HG02763 (cell line): Measurements from ENCODE around the gene MED13L.
"Not testable (repeated sequence)": the region's sequence is repeated elsewhere in the genome, so short reads cannot be mapped to it uniquely, and the experiment has no call there.

Experiments
- ATAC-seq: cut with Tn5 transposase; IDR thresholded peaks from one replicate; pipeline ENCODE4 v1.9.1; 2021; ENCODE audit warnings: mild to moderate bottlenecking, moderate library complexity; ENCODE audit not compliant: unreplicated experiment

Gene MED13L

GRCh38 chr12:116031624-116032023 is 245.9 kb downstream of the MED13L start:
- ATAC-seq = not testable (repeated sequence)

DNA sequence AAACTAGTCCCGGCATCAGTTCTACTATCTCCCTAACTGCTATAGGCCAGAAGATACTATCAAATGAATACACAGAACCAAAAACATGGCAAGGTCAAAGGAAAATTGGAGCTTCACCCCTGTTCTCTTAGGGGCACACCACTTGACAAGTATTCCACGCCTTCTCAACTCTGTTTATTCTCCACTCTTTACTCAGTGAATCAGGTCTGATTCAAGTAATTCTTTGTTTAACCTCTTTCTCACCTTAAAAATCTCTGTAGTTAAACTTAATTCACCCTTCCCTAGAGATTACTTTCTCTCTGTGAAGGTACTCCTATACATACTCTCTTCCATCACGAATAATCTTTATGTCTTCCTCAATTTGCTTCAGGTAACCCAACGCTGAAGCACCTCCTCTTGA is 248.9 kb downstream of the MED13L start:
- no peak for ATAC-seq

DNA sequence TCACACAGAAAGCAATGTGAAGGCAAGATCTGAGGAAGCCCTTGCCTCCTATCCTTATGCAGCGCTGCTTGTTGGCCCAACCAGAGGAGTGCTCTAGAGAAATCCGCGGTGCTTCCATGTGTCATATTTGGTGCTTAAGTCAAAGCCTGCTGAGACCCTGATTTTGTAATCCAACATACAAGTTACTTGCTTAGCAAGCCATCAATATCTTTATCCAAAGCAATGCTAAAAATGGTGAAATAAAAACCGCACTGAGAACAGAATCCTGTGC is 250.0 kb downstream of the MED13L start:
- no peak for ATAC-seq

GRCh38 chr12:116026768-116027550 is 250.5 kb downstream of the MED13L start:
- ATAC-seq = no peak

- ATAC-seq = no peak
These were observed 251.1 kb downstream of the MED13L start for GRCh38 chr12:116026346-116026745.

- ATAC-seq = no peak
These were observed 252.7 kb downstream of the MED13L start for GRCh38 chr12:116024769-116025168.

DNA sequence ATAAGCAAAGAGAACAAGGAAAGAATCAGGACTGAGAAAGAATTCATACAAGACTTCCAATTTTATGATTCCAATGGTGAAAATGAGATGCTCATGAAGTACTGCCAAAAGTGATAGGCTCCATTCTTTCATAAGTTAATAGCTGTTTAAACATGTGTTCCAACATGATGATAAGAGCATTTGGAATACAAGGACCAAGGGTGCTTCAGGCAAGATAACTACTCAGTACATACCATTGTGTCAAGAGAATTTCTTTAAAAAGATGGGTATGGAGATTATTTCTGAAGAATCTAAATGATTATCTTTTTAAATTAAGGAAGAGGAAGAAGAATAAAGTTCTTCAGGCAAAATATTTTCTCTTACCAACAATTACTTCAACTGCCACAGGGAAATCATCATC is 258.1 kb downstream of the MED13L start:
- no peak for ATAC-seq

- ATAC-seq = no peak
These were observed 259.2 kb downstream of the MED13L start for GRCh38 chr12:116018282-116018681.

- ATAC-seq = no peak
These were observed 262.0 kb downstream of the MED13L start for GRCh38 chr12:116015525-116015924.

GRCh38 chr12:116012757-116013156 is 264.7 kb downstream of the MED13L start:
- ATAC-seq = no peak

- no peak for ATAC-seq
These were observed 266.3 kb downstream of the MED13L start for GRCh38 chr12:116011217-116011616.

GRCh38 chr12:116010467-116010866 is 267.0 kb downstream of the MED13L start:
- ATAC-seq = no peak

DNA sequence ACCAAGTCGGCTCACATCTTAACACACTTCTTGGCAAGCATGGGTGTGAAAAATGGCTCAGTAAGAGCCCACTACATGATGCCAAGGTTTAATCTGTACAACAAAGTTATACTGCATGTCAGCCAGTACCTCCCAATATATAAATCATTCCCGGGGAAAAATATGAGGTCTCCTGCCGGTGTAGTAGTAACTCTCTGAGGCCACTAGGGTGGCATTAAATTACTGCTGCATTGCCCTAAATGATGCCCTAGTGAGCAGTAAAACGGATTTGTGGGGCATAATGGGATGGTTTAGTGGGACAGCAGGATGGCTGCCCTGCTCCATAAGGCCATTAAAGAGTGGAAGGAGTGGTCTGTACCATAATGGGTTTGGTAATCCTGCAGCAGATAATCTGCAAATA is 267.7 kb downstream of the MED13L start:
- ATAC-seq = no peak

GRCh38 chr12:116006141-116006540 is 271.4 kb downstream of the MED13L start:
- ATAC-seq = no peak

DNA sequence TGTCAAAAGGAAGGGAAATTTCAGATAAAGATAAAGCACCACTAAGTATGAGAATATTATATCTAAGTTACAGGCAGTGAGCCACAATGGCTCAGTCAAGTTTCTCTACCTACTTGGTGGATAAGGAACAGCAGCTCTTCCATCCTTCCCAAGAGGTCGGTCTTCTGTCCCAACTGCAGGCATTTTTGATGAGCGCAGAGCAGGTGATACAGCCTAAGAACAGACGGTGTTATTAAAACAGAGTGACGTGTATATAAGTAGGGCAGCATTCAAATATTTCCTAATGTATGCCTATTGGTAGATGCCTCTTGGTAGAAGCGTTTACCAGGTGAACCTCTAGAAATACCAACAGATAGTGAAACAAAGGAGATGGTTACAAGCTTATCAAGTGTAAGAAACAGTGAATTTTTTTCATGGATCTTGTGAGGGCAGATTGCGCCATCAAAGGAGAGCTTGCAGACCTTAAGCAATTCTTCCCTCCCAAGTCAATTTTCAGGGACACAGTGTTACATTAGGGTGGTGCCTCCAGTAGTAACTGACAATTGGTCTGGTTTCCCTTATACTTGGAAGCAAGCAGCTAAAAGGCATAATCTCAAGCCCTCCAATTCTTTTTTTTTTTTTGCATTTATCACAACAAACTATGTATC is 274.5 kb downstream of the MED13L start:
- no peak for ATAC-seq

DNA sequence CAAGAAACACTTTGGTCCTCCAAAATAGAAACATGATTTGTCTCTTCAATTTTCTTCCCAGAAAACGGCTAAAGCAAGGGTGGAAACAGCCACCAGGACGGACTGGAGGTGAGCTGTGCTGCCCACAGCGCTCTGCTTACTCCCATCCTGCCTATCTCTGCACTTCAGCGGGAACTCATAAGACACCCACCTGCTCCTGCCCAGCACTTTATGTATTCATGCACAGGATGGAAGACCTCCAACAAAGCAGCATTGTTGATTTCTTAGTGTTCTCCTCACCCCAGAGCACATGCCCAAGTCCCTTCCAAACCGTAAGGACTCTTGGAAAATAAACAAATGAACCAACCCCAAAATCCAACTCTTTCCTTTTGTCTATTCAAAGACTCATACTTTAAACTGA is 277.2 kb downstream of the MED13L start:
- ATAC-seq = no peak

DNA sequence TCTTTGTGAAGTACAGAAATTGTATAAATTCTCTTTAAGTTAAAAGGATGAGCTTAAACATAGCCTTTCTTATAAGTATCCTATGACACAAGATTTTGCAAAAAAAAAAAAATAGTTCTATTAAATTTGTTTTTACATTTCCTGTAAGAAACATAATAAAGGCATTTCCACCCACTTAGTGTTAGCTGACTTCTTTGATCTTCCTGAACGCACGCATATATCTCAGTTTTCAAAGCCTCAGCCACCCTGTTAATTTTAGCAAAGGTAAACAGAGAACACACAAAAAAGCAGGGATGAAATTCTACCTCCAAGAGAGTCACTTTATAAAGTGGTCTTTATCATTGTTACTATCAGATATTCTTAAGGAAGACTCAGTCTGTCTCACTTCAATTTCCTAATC is 277.9 kb downstream of the MED13L start:
- ATAC-seq = no peak

GRCh38 chr12:115998794-115999478 is 278.6 kb downstream of the MED13L start:
- ATAC-seq = no peak

DNA sequence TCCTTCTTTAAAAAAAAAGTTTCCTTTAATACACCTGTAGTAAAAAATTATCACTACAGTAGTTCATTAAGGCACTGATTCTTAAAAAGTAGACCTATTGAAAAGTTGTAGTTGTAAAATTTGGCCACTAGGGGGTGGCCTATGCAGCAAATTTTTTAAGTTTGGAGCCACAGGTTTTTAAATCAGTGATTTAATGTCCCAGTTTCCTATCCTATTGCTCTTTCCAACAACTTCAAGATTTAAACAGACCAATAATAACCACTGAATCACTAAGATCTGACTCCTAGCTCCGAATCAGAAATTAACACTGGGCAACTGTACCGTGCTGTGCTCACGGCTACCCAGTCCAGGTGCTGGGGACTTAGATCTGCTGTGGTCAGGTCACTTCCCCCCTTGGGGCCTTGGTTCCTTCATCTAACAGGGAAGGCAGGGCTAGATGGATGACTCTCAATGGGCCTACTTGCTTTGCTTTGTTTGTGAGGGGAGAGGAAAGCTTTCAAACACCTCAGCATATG is 279.3 kb downstream of the MED13L start:
- no peak for ATAC-seq

GRCh38 chr12:115993737-115994136 is 283.8 kb downstream of the MED13L start:
- no peak for ATAC-seq

- no peak for ATAC-seq
These were observed 287.3 kb downstream of the MED13L start for GRCh38 chr12:115990241-115990640.
